ENCODE measurements around the gene SENP1. TPM values are rescaled to one million over a fixed set of nuclear protein-coding genes. Genes with fewer than 3 reads are reported as not detected.

SENP1 gene
- total RNA-seq, 4 donors from 2014 or later: 11.0 to 37.1 (median 16.9) TPM

DNA sequence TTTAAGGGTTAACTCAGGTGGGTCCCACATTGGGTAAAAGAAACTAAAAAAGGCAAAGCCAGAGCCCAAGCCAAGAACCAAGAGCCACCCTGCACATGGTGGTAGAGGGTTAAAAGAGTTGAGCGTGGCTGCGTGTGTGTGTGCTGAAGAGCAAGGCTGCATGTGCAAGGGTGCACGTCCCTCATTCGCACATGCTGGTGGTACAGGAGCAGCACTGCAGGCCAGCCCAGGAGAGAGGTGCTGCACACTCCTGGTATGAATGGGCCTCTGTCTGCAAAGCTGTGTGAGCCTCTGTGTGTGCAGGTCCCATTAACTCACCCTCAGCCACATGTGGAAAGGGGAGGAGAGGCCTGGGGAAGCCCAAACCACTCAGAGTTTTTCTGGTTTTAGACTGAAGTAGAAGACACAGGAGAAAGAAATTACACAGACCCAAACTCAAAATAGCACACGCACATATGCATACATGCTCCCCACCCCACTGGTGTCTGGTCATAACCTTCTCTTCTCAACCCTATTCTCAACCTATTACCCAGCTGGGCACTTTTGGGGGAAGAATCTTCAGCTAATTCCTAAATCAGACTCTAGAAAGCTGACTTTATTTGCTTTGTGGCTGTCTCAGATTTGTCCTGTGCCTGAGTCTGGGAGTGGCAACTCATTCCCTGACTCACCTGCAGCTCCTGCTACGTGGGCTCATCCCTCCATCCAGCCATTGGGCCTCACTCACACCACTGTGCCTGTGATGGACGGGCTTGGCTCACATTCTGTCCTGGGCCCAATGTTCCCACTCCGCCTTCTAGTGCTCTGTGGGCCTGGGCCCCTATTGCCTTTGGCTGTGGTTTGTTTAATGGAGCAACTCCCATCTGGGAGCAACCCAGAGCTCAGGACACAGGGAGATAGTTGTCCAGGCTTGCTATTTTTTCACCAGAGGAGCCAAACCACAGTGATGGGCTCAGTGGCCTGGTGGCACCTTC, 70.8 kb downstream of the SENP1 start:
- no peak overlapping the region for H3K4me3 ChIP-seq
- no peaks in the 10 kb centered on the region for H3K9me3 ChIP-seq
- peaks cover 0 to 6% (median 0%) of the 10 kb centered on the region in 4 donors for H3K4me1 ChIP-seq
- no peaks in the 10 kb centered on the region for H3K27me3 ChIP-seq
- TF ChIP-seq POLR2A (IDR thresholded peaks at IDR 0.05): no peak
- no peak for TF ChIP-seq CTCF (IDR thresholded peaks at IDR 0.05)
- no peaks in the 10 kb centered on the region for H3K36me3 ChIP-seq
- DNase-seq: no peak
- no peak overlapping the region for H3K27ac ChIP-seq

GRCh38 chr12:48033451-48033850, 72.4 kb downstream of the SENP1 start:
- peaks cover 0 to 4% (median 0%) of the 10 kb centered on the region in 4 donors for H3K4me1 ChIP-seq
- H3K9me3 ChIP-seq: no peaks in the 10 kb centered on the region
- DNase-seq: no peak
- no peaks in the 10 kb centered on the region for H3K36me3 ChIP-seq
- H3K27me3 ChIP-seq: no peaks in the 10 kb centered on the region
- TF ChIP-seq CTCF (IDR thresholded peaks at IDR 0.05) (no peak), POLR2A (IDR thresholded peaks at IDR 0.05) (no peak)
- H3K27ac ChIP-seq: no peak overlapping the region
- no peak overlapping the region for H3K4me3 ChIP-seq

- Histone ChIP-seq H3K4me3 (no peak overlapping the region), H3K9me3 (no peaks in the 10 kb centered on the region), H3K27me3 (no peaks in the 10 kb centered on the region), H3K36me3 (no peaks in the 10 kb centered on the region), H3K27ac (no peak overlapping the region), H3K4me1 (peaks cover 0 to 4% (median 0%) of the 10 kb centered on the region in 4 donors)
- TF ChIP-seq CTCF (IDR thresholded peaks at IDR 0.05) (no peak), POLR2A (IDR thresholded peaks at IDR 0.05) (no peak)
- DNase-seq: no peak
These were observed 73.3 kb downstream of the SENP1 start for GRCh38 chr12:48032597-48032996.

GRCh38 chr12:48031135-48031960, 74.5 kb downstream of the SENP1 start:
- DNase-seq: no peak
- Histone ChIP-seq H3K4me1 (peaks cover 0 to 4% (median 0%) of the 10 kb centered on the region in 4 donors), H3K4me3 (no peak overlapping the region), H3K27me3 (no peaks in the 10 kb centered on the region), H3K36me3 (no peaks in the 10 kb centered on the region), H3K9me3 (no peaks in the 10 kb centered on the region), H3K27ac (no peak overlapping the region)
- no peak for TF ChIP-seq CTCF (IDR thresholded peaks at IDR 0.05)
- no peak for TF ChIP-seq POLR2A (IDR thresholded peaks at IDR 0.05)

GRCh38 chr12:48030173-48030650, 75.7 kb downstream of the SENP1 start:
- no peak for DNase-seq
- Histone ChIP-seq H3K27ac (no peak overlapping the region), H3K27me3 (no peaks in the 10 kb centered on the region), H3K9me3 (no peaks in the 10 kb centered on the region), H3K4me3 (no peak overlapping the region), H3K36me3 (no peaks in the 10 kb centered on the region), H3K4me1 (peaks cover 0 to 4% (median 0%) of the 10 kb centered on the region in 4 donors)
- TF ChIP-seq CTCF (IDR thresholded peaks at IDR 0.05) (peak in 2 of 6 experiments; percentile 7 to 14), POLR2A (IDR thresholded peaks at IDR 0.05) (no peak)

Data from Peyer's patch (tissue), 4 donors.